Activated CD4-positive, alpha-beta memory T cell treated with anti-CD3 and anti-CD28 coated beads, Interleukin-2, amount 10 ng/mL, durations not matched to agents 7 days and 5 days (primary cell): Measurements from ENCODE around the gene CLCN7. TPM values are rescaled to one million over a fixed set of nuclear protein-coding genes. Genes with fewer than 3 reads are reported as not detected.
"Not testable (repeated sequence)": the region's sequence is repeated elsewhere in the genome, so short reads cannot be mapped to it uniquely, and the experiment has no call there.

Experiments used
- CTCF ChIA-PET: fragments of 350-600 bp; sonication (Branson Sonifier 250); formaldehyde crosslinking; loops from one replicate; lab custom pipeline; 2021; ENCODE audit warnings: antibody characterized with exemption, inconsistent platforms; lab: Charles Lee
- POLR2A ChIA-PET: fragments of 350-600 bp; sonication (Branson Sonifier 250); formaldehyde crosslinking; loops from one replicate; lab custom pipeline; 2021; ENCODE audit warnings: antibody characterized with exemption; lab: Charles Lee
- DNase-seq: peaks from one replicate; pipeline ENCODE4 v3.0.0-alpha.2; 2020
- H3K27ac Mint-ChIP-seq: one replicate; pipeline ENCODE4 v1.8.0; 2021; ENCODE audit warnings: mild to moderate bottlenecking, mixed read lengths
- H3K27me3 Mint-ChIP-seq: one replicate; pipeline ENCODE4 v1.8.0; 2021; ENCODE audit warnings: mixed read lengths
- H3K36me3 Mint-ChIP-seq: one replicate; pipeline ENCODE4 v1.8.0; 2021; ENCODE audit warnings: low read depth, mixed read lengths
- H3K4me1 Mint-ChIP-seq: one replicate; pipeline ENCODE4 v1.8.0; 2021; ENCODE audit warnings: mixed read lengths
- H3K4me3 Mint-ChIP-seq: one replicate; pipeline ENCODE4 v1.8.0; 2021; ENCODE audit warnings: mild to moderate bottlenecking, mixed read lengths
- H3K9me3 Mint-ChIP-seq: one replicate; pipeline ENCODE4 v1.8.0; 2021; ENCODE audit warnings: mixed read lengths
- total RNA-seq, 2 experiments: library from RNA; stranded (reverse); gene quantifications; one replicate each; pipeline ENCODE4 v1.2.3, GENCODE V29; 2021

The CLCN7 gene
- total RNA-seq, 2 experiments from 2014 or later, result 44.2 to 49.4 TPM

DNA sequence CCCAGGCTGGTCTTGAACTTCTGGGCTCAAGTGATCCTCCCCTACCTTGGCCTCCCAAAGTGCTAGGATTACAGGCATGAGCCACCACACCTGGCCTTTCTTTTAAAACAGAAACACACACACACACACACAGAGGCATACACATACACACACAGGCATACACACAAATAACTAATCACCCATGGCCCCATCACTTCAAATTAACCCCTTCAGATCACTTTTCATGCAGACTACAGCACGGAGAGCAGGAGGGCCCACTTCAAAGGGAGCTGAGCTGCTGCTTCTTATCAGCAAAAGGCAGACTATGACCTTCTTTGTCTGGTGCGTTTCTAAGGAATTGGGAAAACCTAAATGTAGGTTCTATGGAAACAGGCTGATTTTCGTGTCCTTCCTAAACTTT, 1.9 kb downstream of the CLCN7 start:
- Mint-ChIP-seq H3K27ac (peak overlapping the region; percentile 21), H3K4me3 (peak overlapping the region; percentile 52), H3K27me3 (no peaks in the 10 kb centered on the region), H3K4me1 (peaks cover 20% of the 10 kb centered on the region), H3K36me3 (no peaks in the 10 kb centered on the region), H3K9me3 (no peaks in the 10 kb centered on the region)
- ChIA-PET CTCF (no interaction called here), POLR2A (no interaction called here)
- DNase-seq, result no peak

DNA sequence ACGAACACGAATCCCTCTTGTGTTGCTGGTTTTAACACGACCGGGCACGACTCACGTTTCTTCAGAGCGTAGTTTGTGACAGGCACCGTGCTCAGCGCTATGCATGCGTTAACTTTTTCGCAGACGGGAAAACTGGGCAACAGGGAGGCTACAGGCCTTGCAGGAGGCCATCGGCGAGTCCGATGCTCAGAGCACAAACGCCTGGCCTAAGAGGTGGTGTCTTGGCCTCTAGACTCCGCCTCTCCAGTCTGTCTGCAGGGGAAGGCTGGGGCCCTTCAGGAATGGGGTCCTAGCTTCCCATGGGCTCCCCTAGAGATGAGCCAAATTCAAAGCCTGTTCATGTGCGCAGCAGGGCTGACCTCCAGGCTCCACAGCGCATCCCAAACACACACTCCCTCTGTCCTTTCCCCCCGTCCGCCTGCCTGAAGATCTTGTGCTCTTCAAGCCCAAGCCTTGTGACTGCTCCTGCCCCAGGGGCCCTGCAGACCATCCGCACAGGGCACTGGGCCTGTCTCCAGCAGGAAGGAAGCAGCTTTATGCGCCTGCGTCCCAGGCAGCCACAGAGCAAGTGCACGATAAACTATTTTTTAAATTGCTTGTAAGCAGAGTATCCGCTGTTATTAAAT, 3.1 kb downstream of the CLCN7 start:
- Mint-ChIP-seq H3K9me3 (no peaks in the 10 kb centered on the region), H3K4me1 (peaks cover 20% of the 10 kb centered on the region), H3K4me3 (no peak overlapping the region), H3K36me3 (no peaks in the 10 kb centered on the region), H3K27me3 (no peaks in the 10 kb centered on the region), H3K27ac (no peak overlapping the region)
- no peak for DNase-seq
- POLR2A ChIA-PET, result no interaction called here
- CTCF ChIA-PET, result interaction anchor here (0.6 to 0.9 kb wide), 2 partner anchors 234 to 660 kb away, joined by 3 to 4 read pairs; partner anchors contain the start of gene MAPK8IP3

DNA sequence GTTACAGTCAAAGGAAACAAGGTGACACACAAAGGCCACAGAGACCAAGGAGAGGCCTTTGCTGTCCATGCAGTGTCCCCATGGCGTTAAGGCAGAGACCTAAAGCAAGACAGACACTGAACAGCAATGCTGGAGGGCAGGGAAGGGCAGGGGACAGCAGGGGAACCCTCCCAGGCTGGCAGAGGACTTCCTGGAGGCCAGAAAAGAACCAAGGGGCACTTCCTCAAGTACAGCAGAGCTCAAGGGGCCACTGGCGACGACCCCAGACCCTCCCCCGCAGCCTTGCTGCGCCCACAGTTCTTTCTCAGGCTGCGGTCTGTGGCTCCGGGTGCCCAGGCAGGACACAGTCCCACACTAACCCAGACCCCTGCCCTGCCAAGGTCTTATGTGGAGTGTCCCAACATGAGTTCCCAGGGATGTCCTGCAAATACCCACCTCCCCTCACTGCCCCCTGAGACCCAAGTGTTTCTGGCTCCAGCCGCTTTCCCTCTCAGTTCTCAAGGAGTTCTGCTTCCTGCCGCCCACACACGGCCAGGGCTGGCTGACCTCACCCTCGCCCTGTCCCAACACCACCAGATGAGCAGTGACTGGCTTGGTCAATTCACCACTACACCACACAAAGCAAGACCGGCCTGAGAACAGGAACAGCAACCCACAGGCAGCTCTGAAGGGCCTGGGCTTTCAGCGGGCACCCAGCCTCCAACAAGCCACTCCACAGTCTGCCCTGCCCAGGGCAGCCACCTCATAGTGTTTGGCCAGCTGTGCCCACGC, 4.2 kb downstream of the CLCN7 start:
- no peaks in the 10 kb centered on the region for H3K27me3 Mint-ChIP-seq
- no peak overlapping the region for H3K27ac Mint-ChIP-seq
- H3K9me3 Mint-ChIP-seq, result no peaks in the 10 kb centered on the region
- CTCF ChIA-PET, result interaction anchor here (0.9 kb wide), 1 partner anchor 235 kb away, joined by 4 read pairs; the partner anchor contains the start of gene MAPK8IP3
- no peaks in the 10 kb centered on the region for H3K36me3 Mint-ChIP-seq
- H3K4me3 Mint-ChIP-seq, result no peak overlapping the region
- POLR2A ChIA-PET, result no interaction called here
- no peak for DNase-seq
- H3K4me1 Mint-ChIP-seq, result peaks cover 16% of the 10 kb centered on the region

DNA sequence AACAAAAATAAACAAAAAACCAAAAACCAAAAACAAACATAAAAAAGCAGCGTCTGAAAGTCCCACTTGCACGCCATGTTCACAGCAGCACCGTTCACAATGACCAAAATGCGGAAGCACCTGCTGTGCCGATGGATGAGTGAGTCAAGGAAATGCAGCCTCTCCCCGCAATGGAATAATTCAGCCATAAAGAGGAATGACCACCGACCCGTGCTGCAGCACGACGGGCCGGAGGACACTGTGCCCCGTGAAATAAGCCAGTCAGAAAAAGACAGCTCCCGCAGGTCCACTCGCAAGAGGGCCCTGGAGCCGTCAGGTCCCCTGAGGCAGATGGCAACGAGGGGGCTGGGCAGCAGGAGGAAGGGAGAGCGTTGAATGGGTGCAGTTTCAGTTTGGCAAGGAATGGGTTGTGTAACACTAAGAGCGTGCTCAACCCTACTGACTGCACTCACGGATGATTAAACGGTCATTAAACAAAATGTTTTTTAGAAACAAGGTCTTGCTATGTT, 5.1 kb downstream of the CLCN7 start:
- Mint-ChIP-seq H3K27ac (no peak overlapping the region), H3K9me3 (no peaks in the 10 kb centered on the region), H3K4me1 (peaks cover 15% of the 10 kb centered on the region), H3K36me3 (no peaks in the 10 kb centered on the region), H3K4me3 (no peak overlapping the region), H3K27me3 (no peaks in the 10 kb centered on the region)
- no peak for DNase-seq
- ChIA-PET POLR2A (no interaction called here), CTCF (no interaction called here)

DNA sequence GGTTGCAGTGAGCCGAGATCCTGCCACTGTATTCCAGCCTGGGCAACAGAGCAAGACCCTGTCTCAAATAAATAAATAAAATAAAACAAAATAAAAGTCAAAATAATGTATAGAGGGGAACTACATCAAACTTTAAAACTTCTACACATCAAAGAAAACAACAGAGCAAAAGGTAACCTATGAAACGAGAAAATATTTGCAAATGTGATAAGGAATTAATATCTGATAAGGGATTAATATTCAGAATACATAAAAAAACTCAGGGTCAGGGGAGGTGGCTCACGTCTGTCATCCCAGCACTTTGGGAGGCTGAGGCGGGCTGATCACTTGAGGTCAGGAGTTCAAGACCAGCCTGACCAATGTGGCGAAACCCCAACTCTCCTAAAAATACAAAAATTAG, 5.7 kb downstream of the CLCN7 start:
- H3K27ac Mint-ChIP-seq, POLR2A ChIA-PET, CTCF ChIA-PET: not testable (repeated sequence)

DNA sequence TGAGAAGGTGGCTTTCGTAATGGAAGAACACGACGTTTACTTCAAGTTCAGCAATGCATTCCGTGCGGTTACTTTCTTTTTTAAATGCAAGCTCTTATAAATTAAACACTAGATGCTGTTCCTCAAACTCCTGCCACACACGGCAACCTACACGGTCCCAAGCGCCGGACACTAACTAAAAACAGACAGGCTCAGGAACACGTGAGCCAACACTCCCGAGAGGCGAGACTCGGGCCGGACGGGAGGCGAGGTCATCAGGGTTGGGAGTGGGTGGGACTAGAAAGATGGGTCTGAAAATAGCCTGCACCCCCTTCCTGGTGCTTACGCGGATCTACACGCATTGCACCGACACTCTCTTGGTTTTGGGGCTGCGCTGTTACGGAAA, 6.4 kb downstream of the CLCN7 start:
- no peaks in the 10 kb centered on the region for H3K36me3 Mint-ChIP-seq
- H3K4me3 Mint-ChIP-seq, result no peak overlapping the region
- no peak for DNase-seq
- H3K27ac Mint-ChIP-seq, result no peak overlapping the region
- peaks cover 8% of the 10 kb centered on the region for H3K4me1 Mint-ChIP-seq
- POLR2A ChIA-PET, result no interaction called here
- CTCF ChIA-PET, result no interaction called here
- H3K9me3 Mint-ChIP-seq, result no peaks in the 10 kb centered on the region
- H3K27me3 Mint-ChIP-seq, result no peaks in the 10 kb centered on the region

More for the DNA sequence above, 5.7 kb downstream of the CLCN7 start:
- H3K9me3 Mint-ChIP-seq, H3K36me3 Mint-ChIP-seq, H3K4me3 Mint-ChIP-seq, H3K27me3 Mint-ChIP-seq, DNase-seq: not testable (repeated sequence)
- H3K4me1 Mint-ChIP-seq, result peaks cover 13% of the 10 kb centered on the region

DNA sequence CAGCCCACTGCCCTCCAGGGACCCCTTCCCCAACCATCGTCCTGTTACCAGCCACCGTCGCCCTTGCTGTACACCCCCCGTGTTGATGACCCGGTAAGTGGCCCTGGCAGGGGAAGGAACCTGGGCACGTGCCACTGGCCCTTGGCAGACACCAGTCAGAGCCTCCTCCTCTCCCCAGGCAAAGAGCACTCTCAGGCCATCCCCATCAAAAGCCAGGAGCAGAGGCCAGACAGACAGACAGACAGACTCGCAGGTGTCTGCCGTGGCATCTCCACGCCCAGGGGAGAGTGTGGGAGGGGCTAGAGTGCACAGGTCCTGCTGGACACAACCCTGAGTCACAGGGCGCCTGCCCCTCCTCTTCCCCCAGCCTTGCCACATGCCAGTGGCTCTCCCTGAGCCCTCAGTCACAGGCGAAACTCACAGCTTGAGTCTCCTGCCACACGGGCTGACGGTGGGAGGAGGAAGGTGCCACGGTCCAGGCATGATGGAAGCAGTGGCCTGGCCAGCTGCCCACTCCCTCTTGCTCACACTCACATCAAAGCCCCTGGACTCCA, 7.8 kb downstream of the CLCN7 start:
- Mint-ChIP-seq H3K27ac (no peak overlapping the region), H3K4me3 (no peak overlapping the region), H3K27me3 (no peaks in the 10 kb centered on the region), H3K36me3 (no peaks in the 10 kb centered on the region), H3K4me1 (peaks cover 4% of the 10 kb centered on the region), H3K9me3 (no peaks in the 10 kb centered on the region)
- DNase-seq, result no peak
- ChIA-PET POLR2A (no interaction called here), CTCF (no interaction called here)

DNA sequence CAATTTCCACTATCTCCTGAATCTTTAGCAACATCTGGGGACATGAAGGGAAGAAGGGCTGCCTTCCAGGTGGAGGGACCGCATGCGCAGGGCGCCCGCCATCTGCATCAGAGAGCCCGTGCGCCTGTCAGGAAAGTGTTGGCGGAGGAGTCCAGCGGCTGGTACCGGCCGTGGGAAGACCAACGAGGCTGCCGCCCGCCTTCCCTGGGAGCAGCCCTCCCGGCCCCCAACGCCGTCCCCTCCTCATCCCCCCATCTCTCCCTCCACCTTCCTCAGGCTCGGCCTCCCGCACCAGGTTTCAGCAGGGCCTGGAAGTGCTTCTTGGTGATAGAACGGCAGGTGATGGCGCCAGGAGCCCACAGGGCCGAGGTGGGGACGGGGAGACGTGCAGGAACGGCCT, 8.8 kb downstream of the CLCN7 start:
- no peaks in the 10 kb centered on the region for H3K9me3 Mint-ChIP-seq
- no peaks in the 10 kb centered on the region for H3K27me3 Mint-ChIP-seq
- no peak for DNase-seq
- H3K4me1 Mint-ChIP-seq, result peaks cover 1% of the 10 kb centered on the region
- ChIA-PET CTCF (no interaction called here), POLR2A (no interaction called here)
- no peak overlapping the region for H3K4me3 Mint-ChIP-seq
- H3K27ac Mint-ChIP-seq, result no peak overlapping the region
- no peaks in the 10 kb centered on the region for H3K36me3 Mint-ChIP-seq

DNA sequence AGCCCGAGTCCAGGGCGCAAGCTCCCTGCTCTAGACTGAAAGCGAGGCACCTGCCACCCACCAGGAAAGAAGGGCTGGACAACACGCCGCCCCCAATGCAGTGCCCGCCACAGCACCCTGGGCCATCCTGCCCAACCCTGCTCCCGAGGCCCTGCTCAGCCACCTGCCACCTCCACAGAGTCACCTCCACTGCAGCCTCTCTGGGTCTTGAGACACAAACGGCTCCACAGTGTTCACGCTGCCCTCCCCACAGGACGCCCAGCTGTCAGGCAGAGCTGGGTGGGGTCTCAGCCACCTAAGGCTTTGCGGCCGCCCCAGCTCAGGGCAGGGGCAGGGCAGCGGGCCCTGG, 9.3 kb downstream of the CLCN7 start:
- no peak for DNase-seq
- Mint-ChIP-seq H3K27ac (no peak overlapping the region), H3K36me3 (peaks cover 3% of the 10 kb centered on the region), H3K4me1 (no peaks in the 10 kb centered on the region), H3K4me3 (no peak overlapping the region), H3K27me3 (no peaks in the 10 kb centered on the region), H3K9me3 (no peaks in the 10 kb centered on the region)
- ChIA-PET POLR2A (no interaction called here), CTCF (no interaction called here)

DNA sequence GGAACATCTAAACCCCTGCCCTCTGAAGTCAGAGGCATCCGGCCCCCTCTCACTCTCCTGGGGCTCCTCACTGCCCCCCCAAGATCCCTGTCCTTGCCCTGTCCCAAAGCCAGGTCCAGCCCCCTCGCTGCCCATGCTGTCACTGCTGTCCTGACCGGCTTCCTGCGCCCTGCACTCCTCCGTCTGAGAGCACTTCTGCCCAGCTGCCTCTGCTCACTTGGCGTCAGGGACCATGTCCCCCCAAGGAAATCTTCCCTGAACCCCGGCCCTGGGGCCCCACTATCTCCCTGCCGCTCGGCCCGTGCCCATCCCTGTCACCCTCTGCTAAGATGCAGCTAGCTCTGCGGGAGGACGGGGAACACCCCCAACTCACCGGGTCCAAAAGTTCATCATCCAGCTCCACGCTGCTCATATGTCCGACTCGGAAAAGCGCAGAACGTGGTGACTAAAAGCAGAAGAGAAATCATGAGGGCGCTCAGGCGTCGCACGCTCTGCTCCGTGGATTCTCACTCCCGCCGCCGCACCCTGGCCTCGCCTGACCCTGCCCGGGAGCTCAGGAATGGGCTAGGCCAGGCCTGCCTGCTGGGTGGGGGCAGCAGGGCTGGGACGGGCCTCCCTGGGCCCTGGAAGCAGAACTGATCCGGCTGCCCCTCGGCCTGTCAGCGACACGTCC, 9.8 kb downstream of the CLCN7 start:
- ChIA-PET POLR2A (no interaction called here), CTCF (no interaction called here)
- Mint-ChIP-seq H3K4me3 (no peak overlapping the region), H3K9me3 (no peaks in the 10 kb centered on the region), H3K27me3 (no peaks in the 10 kb centered on the region), H3K4me1 (no peaks in the 10 kb centered on the region), H3K27ac (no peak overlapping the region), H3K36me3 (peaks cover 3% of the 10 kb centered on the region)
- DNase-seq, result no peak

DNA sequence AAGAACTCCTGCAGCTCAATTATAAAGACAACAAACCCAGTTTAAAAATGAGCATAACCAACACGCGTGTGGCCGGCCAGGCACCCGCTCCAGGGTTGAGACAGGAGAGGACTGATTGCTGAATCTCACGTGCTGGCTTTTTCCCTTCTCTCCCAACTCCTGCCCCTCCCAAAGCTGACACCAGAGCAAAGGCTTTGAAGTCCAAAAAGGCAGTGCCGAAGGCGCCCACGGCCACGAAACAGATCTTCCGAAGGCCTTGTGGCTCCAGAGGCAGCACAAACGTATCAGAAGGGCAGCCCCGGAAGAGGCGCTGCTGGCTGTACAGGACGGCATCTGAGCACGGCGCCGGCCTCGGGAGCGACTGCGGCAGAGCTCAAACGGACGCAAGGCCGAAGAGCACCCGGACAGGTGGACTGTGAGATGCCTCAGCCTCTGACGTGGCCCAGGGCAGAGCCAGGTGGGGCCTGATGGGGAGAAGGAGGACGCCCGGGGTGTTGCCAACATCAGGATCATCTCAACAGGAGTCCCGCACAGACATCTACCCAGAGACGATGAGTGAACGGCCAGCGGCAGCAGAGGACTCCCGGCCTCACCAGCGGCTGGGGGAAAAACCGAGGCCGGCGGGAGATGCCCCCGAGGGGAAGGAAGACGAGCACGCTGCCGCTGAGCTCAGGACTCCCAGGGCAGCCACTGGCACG, 10.5 kb downstream of the CLCN7 start:
- Mint-ChIP-seq H3K27me3 (no peaks in the 10 kb centered on the region), H3K9me3 (no peaks in the 10 kb centered on the region), H3K4me1 (no peaks in the 10 kb centered on the region), H3K4me3 (no peak overlapping the region), H3K27ac (no peak overlapping the region), H3K36me3 (peaks cover 3% of the 10 kb centered on the region)
- CTCF ChIA-PET, result no interaction called here
- POLR2A ChIA-PET, result no interaction called here
- no peak for DNase-seq

DNA sequence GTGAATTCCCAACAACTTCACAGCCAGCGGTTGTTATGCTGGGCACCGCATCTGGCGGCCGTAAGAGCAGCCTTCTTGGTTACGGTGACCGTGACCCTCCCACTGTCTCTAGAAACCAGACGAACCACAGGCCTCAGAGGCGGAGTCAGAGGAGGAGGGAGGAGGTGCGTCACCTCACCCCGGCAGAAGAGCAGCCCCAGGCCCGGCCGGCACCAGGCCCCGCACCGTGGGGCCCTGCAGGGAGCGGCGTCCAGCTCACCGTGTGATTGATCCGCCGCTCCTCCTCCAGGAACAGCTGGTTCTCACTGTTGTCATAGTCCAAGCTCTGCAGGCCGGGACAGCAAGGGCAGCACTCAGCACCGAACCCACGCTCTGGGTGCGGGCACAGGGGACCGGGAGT, 13.7 kb downstream of the CLCN7 start:
- POLR2A ChIA-PET, result no interaction called here
- no peak overlapping the region for H3K4me3 Mint-ChIP-seq

More for the DNA sequence above, 13.7 kb downstream of the CLCN7 start:
- no peak for DNase-seq
- Mint-ChIP-seq H3K4me1 (peaks cover 3% of the 10 kb centered on the region), H3K36me3 (peaks cover 3% of the 10 kb centered on the region), H3K27me3 (no peaks in the 10 kb centered on the region), H3K27ac (no peak overlapping the region), H3K9me3 (no peaks in the 10 kb centered on the region)
- CTCF ChIA-PET, result no interaction called here
